Keratinocyte (primary cell): ENCODE results near the gene TMEM259.

ENCODE experiments used
- EZH2 ChIP-seq: IDR thresholded peaks from one replicate; pipeline ENCODE4 v1.6.1; 2012; ENCODE audit warnings: inconsistent platforms, mild to moderate bottlenecking, low read length, moderate library complexity
- TF ChIP-seq, protein P1 (sequence below), 3 experiments: IDR thresholded peaks in 1 of 3; conservative IDR thresholded peaks in 1 of 3; optimal IDR thresholded peaks in 1 of 3; 2 replicates in 2 of 3; 3 replicates in 1 of 3; pipeline versions ENCODE3 to v1.5.1; 2011; ENCODE audit warnings: low read length in 3 of 3, mild to moderate bottlenecking in 3 of 3, moderate library complexity in 2 of 3, control low read depth in 1 of 3, inconsistent platforms in 1 of 3; ENCODE audit not compliant: insufficient read depth in 2 of 3; ENCODE audit errors: extremely low read depth in 1 of 3

DNA sequence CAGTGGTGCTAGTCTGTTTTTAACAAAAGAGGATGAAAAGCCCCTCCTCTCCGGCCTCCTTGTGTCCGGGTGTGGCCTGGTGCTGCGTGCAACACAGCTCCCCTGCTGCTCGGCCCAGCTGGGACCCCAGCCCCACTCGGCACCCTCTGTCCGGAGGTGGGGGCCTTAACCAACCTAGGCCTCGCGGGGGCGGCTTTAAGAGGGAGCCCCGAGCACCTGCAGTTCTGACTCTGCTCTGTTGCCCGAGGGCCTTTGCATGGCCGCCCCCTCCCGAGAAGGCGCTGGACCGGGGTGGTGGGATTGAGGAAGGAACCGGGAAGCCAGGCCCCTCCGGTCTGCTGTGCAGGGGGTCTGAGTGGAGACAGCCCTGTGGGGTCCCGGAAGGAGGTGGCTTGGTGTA lies 26.4 kb downstream of the TMEM259 start:
- TF ChIP-seq EZH2, result no peak
- TF ChIP-seq, protein P1, sequence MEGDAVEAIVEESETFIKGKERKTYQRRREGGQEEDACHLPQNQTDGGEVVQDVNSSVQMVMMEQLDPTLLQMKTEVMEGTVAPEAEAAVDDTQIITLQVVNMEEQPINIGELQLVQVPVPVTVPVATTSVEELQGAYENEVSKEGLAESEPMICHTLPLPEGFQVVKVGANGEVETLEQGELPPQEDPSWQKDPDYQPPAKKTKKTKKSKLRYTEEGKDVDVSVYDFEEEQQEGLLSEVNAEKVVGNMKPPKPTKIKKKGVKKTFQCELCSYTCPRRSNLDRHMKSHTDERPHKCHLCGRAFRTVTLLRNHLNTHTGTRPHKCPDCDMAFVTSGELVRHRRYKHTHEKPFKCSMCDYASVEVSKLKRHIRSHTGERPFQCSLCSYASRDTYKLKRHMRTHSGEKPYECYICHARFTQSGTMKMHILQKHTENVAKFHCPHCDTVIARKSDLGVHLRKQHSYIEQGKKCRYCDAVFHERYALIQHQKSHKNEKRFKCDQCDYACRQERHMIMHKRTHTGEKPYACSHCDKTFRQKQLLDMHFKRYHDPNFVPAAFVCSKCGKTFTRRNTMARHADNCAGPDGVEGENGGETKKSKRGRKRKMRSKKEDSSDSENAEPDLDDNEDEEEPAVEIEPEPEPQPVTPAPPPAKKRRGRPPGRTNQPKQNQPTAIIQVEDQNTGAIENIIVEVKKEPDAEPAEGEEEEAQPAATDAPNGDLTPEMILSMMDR (optimal IDR thresholded peaks at IDR 0.05 in 1 of 3, IDR thresholded peaks at IDR 0.05 in 1 of 3, conservative IDR thresholded peaks at IDR 0.05 in 1 of 3; ENCODE audit: extremely low read depth in 1 of 3, insufficient read depth in 2 of 3, low read length in 3 of 3), result no peak
